Measurements from ENCODE around the gene PIGK.
A peak's percentile ranks its signal among the peaks of the same experiment; 100 is the strongest.
"Not testable (repeated sequence)": the region's sequence is repeated elsewhere in the genome, so short reads cannot be mapped to it uniquely, and the experiment has no call there.

The PIGK gene

DNA sequence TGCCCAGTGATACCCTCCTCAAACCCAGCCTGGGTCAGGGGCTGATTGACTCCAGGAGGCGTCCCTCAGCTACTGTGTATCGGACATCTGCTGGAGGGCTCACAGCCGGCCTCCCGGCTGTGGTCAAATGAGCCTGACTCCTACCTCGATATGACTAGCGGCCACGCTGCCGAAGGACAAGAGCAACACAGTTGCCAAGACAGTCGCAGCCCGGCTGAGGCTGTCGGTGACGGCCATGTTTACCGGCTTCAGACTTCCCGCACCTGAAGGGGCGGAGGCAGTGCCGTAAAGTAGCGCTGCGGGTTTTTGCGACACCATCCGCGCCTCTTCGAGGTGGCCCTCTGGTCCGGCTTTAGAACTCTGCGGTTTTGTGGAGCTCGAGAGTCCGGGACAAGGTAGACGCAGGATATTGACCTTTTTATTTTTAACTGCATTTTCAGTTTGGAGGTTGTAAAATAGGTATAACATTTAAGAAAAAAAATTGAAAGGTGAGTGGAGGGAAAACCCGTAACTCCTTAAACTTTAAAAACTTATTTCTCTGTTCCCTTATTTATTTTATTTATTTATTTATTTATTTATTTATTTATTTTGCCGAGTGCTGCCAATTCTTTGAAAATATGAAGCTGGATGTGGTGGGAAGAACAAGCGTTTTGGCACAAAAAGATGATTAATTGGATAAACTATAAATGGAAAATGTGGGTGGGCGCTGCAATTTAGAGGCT, at the start of gene PIGK:
PIGK (minus strand) TSS at position 265 of the 722 bp plus-strand sequence; CDS start at position 237, 28 bp downstream.
- DNase-seq (ENCODE audit: low spot score), result peak; percentile 23

DNA sequence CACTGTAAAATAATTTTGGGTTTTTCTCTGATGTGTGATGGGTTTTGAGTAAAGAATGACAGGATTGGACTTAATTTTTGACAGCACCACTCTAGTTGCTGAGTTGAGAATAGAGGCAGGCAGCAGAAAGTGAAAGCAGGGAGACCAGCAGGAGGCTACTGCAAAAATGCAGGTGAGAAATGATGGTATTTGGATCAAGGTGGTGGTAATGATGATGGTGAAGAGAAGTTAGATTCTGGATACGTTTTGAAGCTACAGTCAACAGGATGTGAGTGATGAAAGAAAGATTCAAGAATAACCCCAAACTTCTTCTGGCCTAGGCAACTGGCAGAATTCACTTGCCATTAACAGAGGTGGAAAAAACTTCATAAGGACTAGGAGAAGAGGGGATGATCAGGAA, 47.8 kb upstream of the PIGK start:
- DNase-seq (ENCODE audit: low spot score), result no peak

DNA sequence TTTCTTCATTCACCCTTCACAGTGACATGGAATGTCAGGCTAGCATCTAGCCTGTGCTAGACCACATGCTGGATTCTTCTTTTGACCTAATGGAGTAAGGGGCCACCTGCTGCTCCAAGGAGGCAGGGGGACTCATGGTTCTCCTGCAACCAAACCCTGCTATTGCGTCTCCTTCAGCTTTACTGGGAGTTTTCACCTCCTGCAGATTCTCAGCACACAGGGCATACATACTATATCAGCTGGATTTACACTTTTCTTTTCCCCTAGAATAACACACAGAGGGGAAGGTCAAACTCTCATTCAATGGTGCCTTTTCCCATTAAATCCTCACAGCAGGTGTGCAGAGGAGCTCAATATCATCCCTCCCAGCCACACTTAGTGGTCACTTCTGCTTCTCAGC, 46.0 kb upstream of the PIGK start:
- DNase-seq (ENCODE audit: low spot score), result no peak

DNA sequence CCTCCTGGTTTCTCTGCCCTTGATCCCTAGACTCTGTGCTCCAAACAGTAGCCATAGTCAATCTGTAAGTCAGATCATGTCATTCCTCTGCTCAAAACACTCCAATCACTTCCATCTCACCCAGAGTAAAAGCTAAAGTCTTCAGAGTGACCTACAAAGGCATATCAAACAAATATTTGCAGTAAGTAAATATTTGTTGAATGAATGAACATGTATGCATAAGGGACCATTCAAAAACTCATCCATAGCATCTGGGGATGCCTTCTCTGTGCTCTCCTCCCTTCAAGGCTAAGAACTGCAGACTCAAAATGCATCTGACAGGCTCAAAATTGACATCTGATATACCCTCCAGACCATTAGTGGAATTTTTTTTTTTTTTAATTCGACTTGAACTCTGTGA, 44.5 kb upstream of the PIGK start:
- DNase-seq (ENCODE audit: low spot score), result no peak

DNA sequence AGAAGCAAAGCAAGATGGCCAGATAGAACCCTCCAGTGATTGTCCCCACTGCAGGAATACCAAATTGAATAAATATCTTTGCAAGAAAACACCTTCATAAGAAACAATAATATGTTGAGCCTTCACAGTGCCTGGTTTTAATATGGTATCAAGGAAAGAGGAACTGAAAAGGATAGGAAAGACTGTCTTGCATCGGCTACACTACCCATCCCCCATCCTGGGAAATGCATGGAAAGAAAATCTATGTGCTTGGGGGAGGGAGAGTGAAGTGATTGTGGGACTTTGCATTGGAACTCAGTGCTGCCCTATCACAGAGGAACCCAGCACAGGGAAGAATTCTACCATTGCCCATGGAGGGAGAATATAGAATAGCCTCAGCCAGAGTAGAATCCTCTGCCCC, 34.0 kb upstream of the PIGK start:
- no peak for DNase-seq (ENCODE audit: low spot score)

DNA sequence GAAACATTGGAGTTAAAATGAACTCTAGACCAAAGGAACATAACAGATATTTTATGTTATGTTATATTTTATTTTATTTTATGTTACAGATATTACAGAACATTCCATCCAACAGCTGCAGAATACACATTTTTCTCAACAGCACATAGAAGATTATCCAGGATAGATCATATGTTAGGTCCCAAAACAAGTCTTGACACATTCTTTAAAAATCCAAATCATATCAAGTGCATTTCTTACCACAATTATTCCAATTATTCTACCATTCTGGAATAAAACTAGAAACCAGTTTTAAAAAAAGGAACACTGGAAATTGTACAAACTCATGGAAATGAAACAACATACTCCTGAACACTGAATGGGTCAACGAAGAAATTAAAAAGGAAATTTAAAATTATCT, 30.9 kb upstream of the PIGK start:
- no peak for DNase-seq (ENCODE audit: low spot score)

DNA sequence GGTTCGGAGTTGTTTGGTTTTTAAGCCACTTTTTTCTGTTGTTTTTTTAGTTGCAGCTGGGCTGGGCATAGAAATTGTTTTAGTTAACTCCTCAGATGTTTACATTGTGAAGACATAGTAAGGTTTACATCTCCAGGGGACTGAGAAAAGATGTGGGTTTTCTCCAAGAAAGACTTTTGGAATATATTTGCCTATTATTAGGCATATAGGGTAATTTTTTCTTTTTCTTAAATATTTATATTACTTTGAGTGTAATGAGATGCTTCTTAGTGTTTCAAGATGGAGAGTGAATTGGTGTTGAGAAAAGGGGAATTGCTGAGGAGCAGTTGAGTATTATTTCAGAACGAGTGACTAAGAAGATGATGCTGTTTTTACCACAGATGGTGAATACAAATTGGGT, 26.6 kb upstream of the PIGK start:
- no peak for DNase-seq (ENCODE audit: low spot score)

DNA sequence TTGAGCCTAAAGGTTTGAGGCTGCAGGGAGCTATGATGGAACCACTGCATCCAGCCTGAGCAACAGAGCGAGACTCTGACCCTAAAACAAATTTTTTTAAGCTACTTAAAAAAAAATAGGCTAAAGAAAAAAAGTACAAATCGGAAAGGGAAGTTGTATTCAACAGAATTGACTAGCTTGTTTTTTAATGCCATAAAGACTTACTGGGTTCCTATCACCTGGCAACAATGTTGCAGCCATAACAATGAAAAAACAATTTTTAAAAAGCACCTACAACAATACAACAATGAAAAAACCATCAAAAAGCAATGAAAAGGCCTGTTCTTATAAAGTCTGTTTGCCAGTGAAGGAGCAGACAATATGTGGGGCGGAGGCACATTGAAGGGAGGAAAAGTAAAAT, 20.1 kb upstream of the PIGK start:
- DNase-seq (ENCODE audit: low spot score), result no peak

DNA sequence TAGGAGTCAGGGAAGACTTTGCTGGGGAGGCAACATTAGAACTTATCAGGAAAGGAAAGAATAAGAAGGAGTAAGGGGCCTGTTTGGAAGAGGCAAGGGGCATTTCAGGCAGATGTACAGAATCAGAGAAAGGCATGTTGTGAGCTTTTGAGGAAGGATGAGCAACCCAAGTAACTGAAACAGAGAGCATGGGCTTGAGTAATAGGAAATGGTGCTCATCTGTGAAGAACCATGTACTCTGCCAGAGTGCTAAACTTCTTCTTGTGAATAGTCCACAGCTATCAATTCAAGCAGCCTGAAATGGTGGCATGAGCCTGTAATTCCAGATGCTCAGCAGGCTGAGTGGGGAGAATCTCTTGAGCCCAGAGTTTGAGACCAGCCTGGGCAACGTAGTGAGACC, 19.2 kb upstream of the PIGK start:
- no peak for DNase-seq (ENCODE audit: low spot score)

DNA sequence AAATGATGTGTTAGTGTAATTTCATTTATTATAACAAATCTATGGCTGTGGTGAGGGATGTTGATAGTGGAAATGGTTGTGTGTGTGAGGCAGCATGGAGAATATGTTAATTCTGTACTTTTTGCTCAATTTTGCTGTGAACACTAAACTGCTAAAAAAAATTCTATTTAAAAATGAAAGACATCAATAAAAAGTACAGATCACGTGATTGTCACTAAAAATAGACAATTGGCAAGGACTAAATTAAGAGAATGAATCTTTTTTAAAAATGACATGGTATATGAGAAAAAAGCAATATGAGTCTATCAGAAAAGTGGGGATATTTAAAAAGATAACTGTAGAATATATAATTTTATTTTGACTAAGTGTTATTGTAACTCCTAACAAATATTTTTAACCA, 15.7 kb upstream of the PIGK start:
- DNase-seq (ENCODE audit: low spot score), result no peak

DNA sequence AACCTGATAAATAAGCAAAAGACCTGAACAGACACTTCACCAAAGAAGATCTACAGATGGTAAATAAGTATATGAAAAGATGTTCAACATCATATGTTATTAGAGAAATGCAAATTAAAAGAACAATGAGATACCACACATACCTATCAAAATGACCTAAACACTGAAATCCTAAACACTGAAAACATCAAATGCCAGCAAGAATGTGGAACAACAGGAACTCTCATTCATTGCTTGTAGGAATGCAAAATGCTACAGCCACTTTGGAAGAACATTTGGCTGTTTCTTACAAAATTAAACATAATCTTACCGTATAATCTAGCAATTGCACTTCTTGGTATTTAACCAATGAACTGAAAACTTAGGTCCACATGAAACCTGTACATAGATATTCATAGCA, 14.9 kb upstream of the PIGK start:
- DNase-seq (ENCODE audit: low spot score), result no peak

DNA sequence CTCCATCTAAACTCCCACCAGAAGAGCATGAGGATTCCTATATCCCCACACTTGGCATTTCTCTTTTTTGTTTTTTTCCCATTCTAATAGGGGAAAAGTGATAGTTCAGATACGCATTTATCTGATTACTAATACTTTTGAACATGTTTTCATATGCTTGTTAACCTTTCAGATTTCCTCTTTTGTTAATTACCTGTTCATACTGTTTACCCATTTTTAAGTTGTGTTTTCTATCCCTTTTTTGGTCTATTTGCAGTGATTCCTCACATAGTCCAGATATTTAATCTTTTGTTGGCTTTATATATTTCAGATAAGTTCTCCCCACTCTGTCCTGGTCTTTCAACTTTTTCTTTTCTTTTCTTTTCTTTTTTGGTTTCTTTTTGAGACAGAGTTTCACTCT, 13.6 kb upstream of the PIGK start:
- DNase-seq (ENCODE audit: low spot score), result no peak

DNA sequence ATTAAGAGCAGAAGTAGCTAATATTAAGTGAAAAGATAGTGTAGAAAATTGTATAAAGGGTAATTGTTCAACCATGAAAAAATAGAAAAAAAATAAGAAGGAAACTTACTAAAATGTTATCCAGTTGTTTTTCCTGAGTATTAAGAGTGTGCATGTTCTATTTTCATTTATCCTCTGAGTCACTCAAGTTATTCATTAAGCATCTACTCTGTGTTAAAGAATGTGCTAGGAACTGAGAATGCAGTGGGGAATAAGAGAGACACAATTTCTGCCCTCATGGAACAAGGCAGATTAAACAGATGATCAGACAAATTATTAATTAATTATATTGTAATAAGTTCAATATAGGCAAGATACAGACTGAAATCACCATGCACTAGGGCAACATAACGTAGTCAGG, 10.8 kb upstream of the PIGK start:
- DNase-seq (ENCODE audit: low spot score), result no peak

DNA sequence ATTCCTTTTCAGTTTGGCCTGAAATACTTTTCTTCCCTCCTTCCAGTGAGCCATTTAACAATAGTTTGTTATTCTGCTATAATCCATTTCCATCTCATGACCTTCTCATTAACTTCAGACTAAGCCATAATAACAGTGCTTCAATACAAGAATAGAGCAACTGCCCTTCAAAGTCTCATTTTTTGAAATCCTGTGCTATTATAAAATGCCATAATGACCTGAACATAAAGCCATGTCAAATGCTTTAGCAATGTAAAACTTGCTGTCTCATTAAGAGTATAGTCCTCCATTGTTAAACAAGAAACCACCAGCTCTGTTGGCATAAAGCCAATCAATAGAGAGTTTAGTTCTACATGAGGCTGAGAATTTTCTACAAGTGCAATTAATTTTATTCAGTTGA, 9.6 kb upstream of the PIGK start:
- no peak for DNase-seq (ENCODE audit: low spot score)

DNA sequence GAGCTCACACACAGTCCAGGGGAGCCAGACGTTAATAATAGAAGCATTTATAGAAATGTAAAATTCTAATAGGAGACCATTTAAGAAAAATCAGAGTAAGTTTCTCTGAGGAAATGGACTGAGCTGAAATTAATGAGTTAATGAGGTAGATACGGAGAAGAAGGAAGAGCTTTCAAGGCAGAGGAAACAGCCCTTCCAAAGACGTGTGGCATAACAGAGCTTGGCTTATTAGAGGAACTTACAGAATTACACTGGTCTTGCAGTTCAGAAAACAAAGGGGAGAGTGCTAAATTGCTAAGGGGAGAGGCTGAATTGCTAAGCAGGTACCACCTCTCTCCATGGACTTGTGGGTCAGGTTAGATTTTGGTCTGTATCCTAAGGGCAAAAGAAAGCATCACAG, 8.2 kb upstream of the PIGK start:
- no peak for DNase-seq (ENCODE audit: low spot score)

DNA sequence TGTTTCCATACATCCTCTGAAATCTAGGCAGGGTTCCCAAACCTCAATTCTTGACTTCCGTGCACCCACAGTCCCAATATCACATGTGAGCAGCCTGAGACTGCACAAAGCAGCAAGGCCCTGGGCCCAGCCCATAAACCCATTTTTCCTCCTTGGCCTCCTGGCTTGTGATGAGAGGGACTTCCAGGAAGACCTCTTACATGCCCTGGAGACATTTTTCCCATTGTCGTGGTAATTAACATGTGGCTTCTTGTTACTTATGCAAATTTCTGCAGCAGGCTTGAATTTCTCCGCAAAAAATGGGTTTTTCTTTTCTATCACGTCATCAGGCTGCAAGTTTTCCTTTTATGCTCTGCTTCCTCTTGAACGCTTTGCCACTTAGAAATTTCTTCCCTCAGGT, 3.3 kb upstream of the PIGK start:
- DNase-seq (ENCODE audit: low spot score), result no peak

DNA sequence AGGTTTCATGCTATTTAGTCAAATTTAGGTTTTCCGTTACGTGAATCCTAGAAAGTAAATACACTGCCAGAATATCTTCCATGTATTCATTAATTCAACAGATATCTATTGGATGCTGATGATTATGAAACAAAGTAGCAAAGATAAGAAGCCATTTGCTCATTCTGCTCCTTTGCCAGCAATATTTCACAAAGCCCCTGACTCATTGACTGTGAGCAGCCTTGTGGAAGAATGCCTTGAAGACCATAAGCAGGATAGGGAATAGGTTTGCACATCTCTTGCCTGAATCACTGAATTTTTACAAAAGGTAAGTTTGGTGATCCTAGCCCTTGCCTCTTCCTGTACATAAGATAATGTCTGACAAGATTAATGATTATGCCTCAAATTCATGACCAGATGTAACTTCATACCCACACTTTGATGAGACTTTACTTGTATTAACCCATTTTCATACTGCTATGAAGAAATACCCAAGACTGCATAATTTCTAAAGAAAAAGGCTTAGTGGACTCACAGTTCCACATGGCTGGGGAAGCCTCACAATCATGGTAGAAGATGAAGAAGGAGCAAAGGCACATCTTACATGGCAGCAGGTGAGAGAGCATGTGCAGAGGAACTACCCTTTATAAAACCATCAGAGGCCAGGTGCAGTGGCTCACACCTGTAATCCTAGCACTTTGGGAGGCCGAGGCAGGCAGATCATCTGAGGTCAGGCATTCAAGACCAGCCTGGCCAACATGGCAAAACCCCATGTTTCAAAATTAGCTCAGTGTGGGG, 1.6 kb upstream of the PIGK start:
- DNase-seq (ENCODE audit: low spot score), result no peak

DNA sequence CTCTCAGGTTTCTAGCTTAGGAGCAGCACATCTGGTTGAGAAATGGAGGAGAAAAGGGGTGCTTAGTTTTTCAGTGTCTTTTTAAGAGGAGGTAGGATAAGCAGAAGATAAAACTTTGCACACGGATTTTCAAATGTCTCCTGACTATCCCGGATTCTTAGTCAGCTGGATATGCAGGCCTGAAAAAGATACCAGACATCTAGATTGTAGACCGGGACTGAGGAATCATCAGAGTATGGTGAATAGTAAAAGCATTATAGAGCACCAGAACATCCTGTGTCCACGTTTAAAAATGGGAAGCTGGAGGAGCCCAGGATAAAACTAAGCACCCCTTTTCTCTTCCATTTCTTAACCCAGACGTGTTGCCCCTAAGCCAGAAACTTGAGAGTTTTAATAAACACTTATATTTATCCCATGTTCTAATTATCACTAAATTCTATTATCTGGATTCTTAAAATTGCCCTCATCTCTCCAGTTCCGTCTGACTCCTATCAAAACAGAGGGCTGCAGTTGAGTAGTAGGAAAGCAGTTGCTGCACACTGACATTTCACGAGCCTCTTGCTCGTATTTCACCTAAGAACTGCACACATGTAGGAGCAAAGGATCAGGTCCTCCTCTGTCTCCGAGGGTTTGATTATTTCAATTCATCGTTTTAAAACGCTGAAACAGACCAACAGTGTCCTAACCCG, 609 bp downstream of the PIGK start:
- no peak for DNase-seq (ENCODE audit: low spot score)

DNA sequence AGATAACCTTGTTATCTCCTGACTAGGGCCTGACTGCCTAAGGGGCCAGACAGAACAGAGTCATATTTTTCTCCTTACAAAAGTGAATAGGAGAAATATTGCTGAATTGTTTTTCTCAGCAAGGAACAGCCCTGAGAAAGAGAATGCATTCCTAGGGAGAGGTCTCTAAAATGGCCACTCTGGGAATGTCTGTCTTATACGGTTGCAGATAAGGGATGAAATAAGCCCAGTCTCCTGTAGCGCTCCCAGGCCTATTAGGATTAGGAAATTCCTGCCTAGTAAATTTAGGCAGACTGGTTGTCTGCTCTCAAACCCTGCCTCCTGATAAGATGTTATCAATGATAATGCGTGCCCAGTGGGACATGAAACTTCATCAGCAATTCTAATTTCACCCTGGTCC, 15.2 kb downstream of the PIGK start:
- DNase-seq (ENCODE audit: low spot score), result not testable (repeated sequence)

DNA sequence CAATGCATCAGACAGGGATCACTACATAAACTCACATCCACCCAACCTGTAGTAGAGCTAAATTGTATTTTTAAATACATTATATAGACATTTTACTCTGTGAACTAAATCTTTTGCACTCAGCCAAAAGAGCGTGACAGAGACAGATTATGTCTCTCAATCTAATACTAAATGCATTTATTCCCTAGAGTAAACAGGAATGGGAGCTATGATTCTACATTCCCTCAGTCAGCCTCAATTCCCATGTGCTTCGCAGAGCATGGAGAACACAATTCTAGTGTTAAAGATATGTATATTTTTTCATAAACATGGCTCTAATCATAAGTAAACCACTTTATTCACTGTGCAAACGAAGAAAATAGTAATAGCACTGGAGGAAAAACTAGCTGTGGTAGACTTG, 16.5 kb downstream of the PIGK start:
- no peak for DNase-seq (ENCODE audit: low spot score)

DNA sequence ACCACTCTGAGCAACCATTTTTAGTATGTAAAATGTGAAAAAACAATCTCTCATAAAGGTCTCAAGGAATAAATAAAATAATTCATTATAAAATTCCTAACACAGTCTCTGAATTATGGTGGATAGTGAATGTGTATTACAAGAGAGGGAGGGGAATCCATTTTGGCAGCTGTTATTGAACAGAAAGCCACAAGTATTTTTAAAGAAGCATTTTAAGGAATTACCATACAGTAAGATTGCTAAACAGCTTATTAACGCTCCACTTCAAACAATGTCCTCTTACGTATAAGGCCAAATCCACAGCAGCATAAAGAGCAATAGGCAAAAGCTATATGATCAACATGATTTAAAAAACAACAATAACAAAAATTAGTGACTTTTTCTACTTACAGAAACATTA, 18.4 kb downstream of the PIGK start:
- no peak for DNase-seq (ENCODE audit: low spot score)

DNA sequence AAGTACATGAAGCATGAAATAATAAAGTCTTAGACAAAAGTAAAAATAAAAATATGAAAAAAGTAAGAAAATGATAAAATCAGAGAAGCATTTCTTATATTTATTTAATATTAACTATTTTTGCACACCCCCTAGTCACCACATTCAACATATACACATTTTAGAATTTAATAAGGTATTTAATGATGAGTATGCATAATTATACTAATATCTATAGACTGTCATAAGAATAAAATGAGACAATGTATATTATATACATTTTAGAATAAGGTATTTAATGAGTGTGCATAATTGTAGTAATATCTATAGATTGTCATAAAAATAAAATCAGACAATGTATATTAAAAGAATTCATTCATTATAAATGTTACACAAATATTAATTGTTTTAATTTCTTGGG, 18.9 kb downstream of the PIGK start:
- DNase-seq (ENCODE audit: low spot score), result no peak

DNA sequence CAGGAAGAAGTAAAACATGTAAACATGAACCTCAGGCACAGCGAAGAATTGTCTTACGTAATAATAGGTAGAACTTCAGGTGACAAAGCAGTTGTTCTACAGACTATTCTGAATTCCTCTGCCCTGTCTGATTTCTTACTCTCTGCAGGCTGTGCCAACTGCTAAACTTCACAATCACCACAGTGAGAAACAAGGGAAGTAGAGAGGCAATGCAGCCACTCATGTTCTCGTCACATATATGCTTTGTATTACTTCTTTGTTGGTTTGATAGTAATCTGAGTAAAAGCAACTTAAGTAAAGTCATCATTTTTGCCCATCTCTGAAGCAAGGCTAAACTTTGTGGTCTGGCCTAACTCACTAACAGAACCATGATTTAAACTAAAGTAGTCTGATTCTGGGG, 21.9 kb downstream of the PIGK start:
- DNase-seq (ENCODE audit: low spot score), result no peak
